Skeletal muscle tissue (tissue), 4 donors: ENCODE measurements around the gene RAPSN. TPM values are rescaled to one million over a fixed set of nuclear protein-coding genes. Genes with fewer than 3 reads are reported as not detected.

Source experiments
- H3K27ac ChIP-seq: one replicate; pipeline ENCODE4 v1.7.0; 2013; ENCODE audit warnings: mild to moderate bottlenecking, low read depth, low read length, inconsistent platforms
- H3K27me3 ChIP-seq, 3 donors: one replicate each; pipeline ENCODE4 v1.7.0; 2013; ENCODE audit warnings: low read length in 3 of 3; ENCODE audit not compliant: control insufficient read depth in 3 of 3, insufficient read depth in 3 of 3
- H3K36me3 ChIP-seq, 3 donors: one replicate each; pipeline ENCODE4 v1.7.0; 2013; ENCODE audit warnings: low read length in 3 of 3; ENCODE audit not compliant: control insufficient read depth in 3 of 3, insufficient read depth in 3 of 3
- H3K4me1 ChIP-seq, 3 donors: one replicate each; pipeline ENCODE4 v1.7.0; 2013; ENCODE audit warnings: low read length in 3 of 3, mild to moderate bottlenecking in 3 of 3; ENCODE audit not compliant: control insufficient read depth in 3 of 3, insufficient read depth in 3 of 3
- H3K4me3 ChIP-seq, 3 donors: one replicate each; pipeline ENCODE4 v1.7.0; 2013; ENCODE audit warnings: low read length in 3 of 3
- H3K9ac ChIP-seq, 3 donors: one replicate each; pipeline ENCODE4 v1.7.0; 2013; ENCODE audit warnings: low read length in 3 of 3, mild to moderate bottlenecking in 3 of 3, moderate library complexity in 2 of 3, low read depth in 1 of 3
- H3K9me3 ChIP-seq, 3 donors: one replicate each; pipeline ENCODE4 v1.7.0; 2013; ENCODE audit warnings: low read length in 3 of 3; ENCODE audit not compliant: control insufficient read depth in 3 of 3
- total RNA-seq: library from RNA; depleted of rRNA; stranded (reverse); fragments of >200 nt; gene quantifications from one replicate; pipeline ENCODE4 v1.2.3, GENCODE V29; 2014
- donor health status: Osteomylitis.

RAPSN gene
- total RNA-seq, 1 donor from 2014 or later: 44.9 TPM

GRCh38 chr11:47449541-47449940, 605 bp upstream of the RAPSN start:
- Histone ChIP-seq H3K27ac (peak overlapping the region; percentile 86), H3K4me3 (peak overlapping the region in 2 of 3 donors; percentile 91 to 94), H3K4me1 (peaks cover 17 to 34% (median 23%) of the 10 kb centered on the region in 3 donors), H3K9me3 (no peaks in the 10 kb centered on the region), H3K36me3 (peaks cover 5 to 8% (median 7%) of the 10 kb centered on the region in 3 donors), H3K27me3 (no peaks in the 10 kb centered on the region), H3K9ac (peak overlapping the region; percentile 82 to 94 (median 86))

DNA sequence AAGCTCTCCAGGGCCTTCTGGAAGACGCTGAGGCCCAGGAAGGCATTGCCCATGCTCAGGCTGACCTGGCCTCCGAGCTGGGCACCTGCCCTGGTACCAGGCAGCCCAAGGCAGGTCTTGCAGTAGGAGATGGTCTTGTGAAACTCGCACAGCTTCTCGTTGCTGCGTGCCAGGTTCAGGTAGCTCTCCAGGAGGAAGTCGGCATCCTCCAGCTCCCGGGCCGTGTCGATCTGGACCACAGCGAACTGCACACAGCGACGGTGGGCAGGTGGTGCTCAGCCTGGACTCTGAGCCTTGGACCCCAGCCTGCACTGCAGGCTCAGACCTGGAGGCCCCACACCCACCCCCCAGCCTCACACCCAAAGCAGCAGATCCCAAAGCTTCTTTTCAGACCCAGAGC, 1.0 kb downstream of the RAPSN start:
- H3K9me3 ChIP-seq: no peaks in the 10 kb centered on the region
- H3K9ac ChIP-seq: peak overlapping the region; percentile 82 to 94 (median 86)
- peak overlapping the region; percentile 68 to 94 (median 91) for H3K4me3 ChIP-seq
- H3K27ac ChIP-seq: peak overlapping the region; percentile 86
- peaks cover 22 to 41% (median 26%) of the 10 kb centered on the region in 3 donors for H3K4me1 ChIP-seq
- no peaks in the 10 kb centered on the region for H3K27me3 ChIP-seq
- peaks cover 7 to 9% (median 8%) of the 10 kb centered on the region in 3 donors for H3K36me3 ChIP-seq

GRCh38 chr11:47446833-47447232, 2.1 kb downstream of the RAPSN start:
- Histone ChIP-seq H3K27ac (no peak overlapping the region), H3K4me3 (no peak overlapping the region), H3K4me1 (peaks cover 26 to 49% (median 31%) of the 10 kb centered on the region in 3 donors), H3K27me3 (no peaks in the 10 kb centered on the region), H3K9ac (no peak overlapping the region), H3K9me3 (no peaks in the 10 kb centered on the region), H3K36me3 (peaks cover 7 to 9% (median 8%) of the 10 kb centered on the region in 3 donors)

DNA sequence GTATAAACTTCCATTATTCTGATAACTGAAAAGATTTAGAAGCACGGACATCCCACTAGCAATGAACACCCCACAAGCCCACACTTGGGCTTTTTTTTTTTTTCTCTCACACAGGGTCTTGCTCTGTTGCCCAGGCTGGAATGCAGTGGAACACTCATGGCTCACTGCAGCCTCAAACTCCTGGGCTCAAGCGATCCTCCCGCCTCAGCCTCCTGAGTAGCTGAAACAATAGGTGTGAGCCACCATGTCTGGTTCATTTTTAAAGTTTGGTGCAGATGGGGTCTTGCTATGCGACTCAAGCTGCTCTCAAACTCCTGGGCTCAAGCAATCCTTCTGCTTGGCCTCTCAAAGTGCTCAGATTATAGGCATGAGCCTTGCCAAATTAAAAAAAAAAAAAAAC, 3.1 kb downstream of the RAPSN start:
- Histone ChIP-seq H3K27me3 (no peaks in the 10 kb centered on the region), H3K9ac (no peak overlapping the region)

GRCh38 chr11:47443817-47444216, 5.1 kb downstream of the RAPSN start:
- Histone ChIP-seq H3K9me3 (no peaks in the 10 kb centered on the region), H3K9ac (peak overlapping the region in 1 of 3 donors; percentile 51), H3K4me3 (no peak overlapping the region), H3K36me3 (peaks cover 8 to 13% (median 12%) of the 10 kb centered on the region in 3 donors), H3K27me3 (no peaks in the 10 kb centered on the region), H3K27ac (no peak overlapping the region), H3K4me1 (peaks cover 20 to 39% (median 21%) of the 10 kb centered on the region in 3 donors)

More for the DNA sequence above, 3.1 kb downstream of the RAPSN start:
- Histone ChIP-seq H3K9me3 (no peaks in the 10 kb centered on the region), H3K4me3 (no peak overlapping the region), H3K27ac (no peak overlapping the region), H3K36me3 (peaks cover 8 to 13% (median 12%) of the 10 kb centered on the region in 3 donors), H3K4me1 (peaks cover 26 to 49% (median 31%) of the 10 kb centered on the region in 3 donors)

DNA sequence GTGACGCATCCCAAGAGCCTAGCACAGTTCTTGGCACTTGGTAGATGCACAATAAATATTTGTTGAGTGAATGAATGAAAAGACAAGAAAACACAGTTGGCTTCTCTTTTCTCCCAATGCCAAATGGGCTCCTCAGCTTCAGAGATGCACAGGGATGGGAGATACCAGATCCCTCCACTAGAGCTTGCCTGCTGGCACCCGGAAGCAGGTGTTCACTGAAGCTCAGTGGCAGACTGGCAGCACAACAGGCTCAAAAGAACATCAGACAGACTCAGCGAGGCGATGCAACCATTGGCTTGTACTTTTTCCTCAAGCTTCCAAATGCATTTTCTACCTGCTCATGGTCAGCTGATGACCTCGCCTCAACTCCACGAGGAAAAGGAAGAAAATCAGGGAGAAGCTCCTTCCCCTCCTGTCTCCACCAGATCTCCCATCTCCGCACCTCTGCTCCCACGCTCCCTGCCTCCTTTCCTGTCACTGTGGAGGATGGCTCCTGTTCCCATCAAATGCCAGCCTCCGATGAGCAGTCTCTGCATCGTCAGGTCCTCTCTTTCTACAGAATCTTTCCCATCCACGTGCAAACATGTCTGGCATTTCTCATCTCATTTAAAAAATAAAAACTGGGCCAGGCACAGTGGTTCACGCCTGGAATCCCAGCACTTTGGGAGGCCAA, 5.8 kb downstream of the RAPSN start:
- Histone ChIP-seq H3K36me3 (peaks cover 8 to 13% (median 12%) of the 10 kb centered on the region in 3 donors), H3K27ac (no peak overlapping the region), H3K27me3 (no peaks in the 10 kb centered on the region), H3K4me1 (peaks cover 20 to 34% (median 21%) of the 10 kb centered on the region in 3 donors), H3K9me3 (no peaks in the 10 kb centered on the region), H3K4me3 (no peak overlapping the region), H3K9ac (peak overlapping the region in 1 of 3 donors; percentile 33)

DNA sequence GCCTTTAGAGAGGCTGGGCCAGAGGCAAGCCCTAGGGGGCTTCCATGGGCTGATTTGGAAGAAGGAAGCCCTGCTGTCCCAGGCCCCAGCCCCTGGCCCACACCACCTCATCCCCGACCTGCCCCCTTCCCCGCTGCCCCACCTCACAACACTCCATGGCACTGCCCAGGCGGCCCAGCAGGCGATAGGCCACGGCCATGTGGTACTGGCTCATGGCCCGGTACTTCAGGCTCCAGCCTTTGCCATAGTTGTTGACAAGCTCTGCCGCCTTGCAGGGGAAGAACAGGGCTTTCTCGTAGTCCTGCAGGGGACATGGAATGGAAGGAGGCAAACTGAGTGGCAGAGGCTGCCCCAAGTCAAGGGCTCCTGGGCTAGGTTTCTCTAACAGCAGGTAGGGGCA, 6.4 kb downstream of the RAPSN start:
- Histone ChIP-seq H3K9me3 (no peaks in the 10 kb centered on the region), H3K27ac (no peak overlapping the region), H3K4me1 (peaks cover 18 to 34% (median 21%) of the 10 kb centered on the region in 3 donors), H3K36me3 (peaks cover 8 to 12% (median 11%) of the 10 kb centered on the region in 3 donors), H3K27me3 (no peaks in the 10 kb centered on the region), H3K9ac (peak overlapping the region in 1 of 3 donors; percentile 33), H3K4me3 (no peak overlapping the region)

GRCh38 chr11:47441421-47441820, 7.5 kb downstream of the RAPSN start:
- H3K27ac ChIP-seq: no peak overlapping the region
- no peaks in the 10 kb centered on the region for H3K9me3 ChIP-seq
- no peak overlapping the region for H3K4me3 ChIP-seq
- peaks cover 2 to 8% (median 5%) of the 10 kb centered on the region in 3 donors for H3K36me3 ChIP-seq
- H3K9ac ChIP-seq: no peak overlapping the region
- peaks cover 16 to 29% (median 22%) of the 10 kb centered on the region in 3 donors for H3K4me1 ChIP-seq
- H3K27me3 ChIP-seq: no peaks in the 10 kb centered on the region

DNA sequence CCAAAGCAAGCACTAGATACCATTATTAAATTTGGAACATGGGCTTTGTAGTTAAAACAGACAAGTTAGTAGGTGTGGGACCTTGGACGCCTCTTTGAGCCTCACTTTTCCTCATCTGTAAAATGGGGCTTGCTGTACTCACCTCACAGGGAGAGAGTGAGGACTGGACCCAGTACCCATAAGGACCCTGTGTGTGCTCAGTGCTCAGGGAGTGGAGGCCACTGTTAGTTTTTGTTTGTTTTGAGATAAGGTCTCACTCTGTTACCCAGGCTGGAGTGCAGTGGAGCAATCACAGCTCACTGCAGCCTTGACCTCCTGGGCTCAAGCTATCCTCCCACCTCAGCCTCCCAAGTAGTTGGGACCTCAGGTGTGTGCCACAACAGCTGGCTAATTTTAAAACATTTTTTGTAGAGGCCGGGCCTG, 8.9 kb downstream of the RAPSN start:
- H3K27me3 ChIP-seq: no peaks in the 10 kb centered on the region
- H3K9ac ChIP-seq: no peak overlapping the region
- no peak overlapping the region for H3K4me3 ChIP-seq
- peaks cover 0 to 8% (median 5%) of the 10 kb centered on the region in 3 donors for H3K36me3 ChIP-seq
- no peak overlapping the region for H3K27ac ChIP-seq
- no peaks in the 10 kb centered on the region for H3K9me3 ChIP-seq
- peaks cover 16 to 26% (median 22%) of the 10 kb centered on the region in 3 donors for H3K4me1 ChIP-seq

DNA sequence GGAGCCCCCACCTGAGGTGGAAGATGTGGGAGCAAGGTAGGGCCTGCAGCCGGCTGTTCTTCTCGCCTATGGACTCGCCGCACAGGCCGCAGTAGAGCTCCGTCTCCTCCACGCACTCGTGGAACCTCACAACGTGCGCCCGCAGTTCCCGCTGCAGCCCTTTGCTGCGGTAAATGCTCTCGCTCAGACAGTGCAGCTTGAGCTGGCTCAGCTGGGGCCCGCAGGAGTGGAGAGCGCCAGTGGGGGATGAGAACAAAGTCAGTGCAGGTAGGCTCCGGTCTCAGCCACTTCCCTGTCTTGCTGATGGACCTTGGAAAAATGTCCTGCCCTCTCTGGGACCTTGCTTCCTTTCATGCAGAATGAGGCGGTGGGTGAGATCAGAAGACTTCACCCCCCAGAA, 10.2 kb downstream of the RAPSN start:
- Histone ChIP-seq H3K4me3 (no peak overlapping the region), H3K27me3 (no peaks in the 10 kb centered on the region), H3K4me1 (peaks cover 21 to 26% (median 22%) of the 10 kb centered on the region in 3 donors), H3K27ac (no peak overlapping the region), H3K9me3 (no peaks in the 10 kb centered on the region), H3K9ac (no peak overlapping the region), H3K36me3 (peaks cover 0 to 8% (median 5%) of the 10 kb centered on the region in 3 donors)
